Mesodermal cell (in vitro differentiated cells): Measurements from ENCODE around the gene CHID1. TPM values are rescaled to one million over a fixed set of nuclear protein-coding genes. Genes with fewer than 3 reads are reported as not detected.

Experiments used
- H3K27ac ChIP-seq: 2 replicates; pipeline ENCODE4 v1.7.0; 2013; ENCODE audit warnings: mild to moderate bottlenecking, low read depth, low read length, moderate library complexity; ENCODE audit not compliant: severe bottlenecking
- H3K36me3 ChIP-seq: 2 replicates; pipeline ENCODE4 v1.7.1; 2013; ENCODE audit warnings: mild to moderate bottlenecking, low read length, moderate library complexity; ENCODE audit not compliant: control insufficient read depth, insufficient read depth
- H3K4me1 ChIP-seq: one replicate; pipeline ENCODE4 v1.7.1; 2013; ENCODE audit warnings: mild to moderate bottlenecking, low read length; ENCODE audit not compliant: insufficient read depth, control insufficient read depth, poor library complexity, severe bottlenecking
- H3K4me3 ChIP-seq: 2 replicates; pipeline ENCODE4 v1.7.0; 2013; ENCODE audit warnings: low read length, control low read depth, mild to moderate bottlenecking; ENCODE audit not compliant: insufficient read depth, poor library complexity, severe bottlenecking; ENCODE audit errors: extremely low read depth
- H3K9me3 ChIP-seq: 2 replicates; pipeline ENCODE4 v1.7.1; 2013; ENCODE audit warnings: mild to moderate bottlenecking, low read length, moderate library complexity; ENCODE audit not compliant: control insufficient read depth
- WGBS, 2 experiments: methylation state at CpG; one replicate each; pipeline ENCODE4 v1.1.5; 2013; ENCODE audit warnings: missing lambda C conversion rate in 2 of 2; ENCODE audit not compliant: insufficient coverage in 2 of 2; 5-methylcytosine and 5-hydroxymethylcytosine counted together
- polyA plus RNA-seq, 2 experiments: library from polyadenylated mRNA; stranded (reverse); fragments of 50-300 nt; gene quantifications; one replicate each; pipeline ENCODE4 v1.2.3, GENCODE V29; 2013

Gene CHID1
- polyA plus RNA-seq (2013, experiment 1 of 2): 83.5 TPM
- 70.4 TPM for polyA plus RNA-seq (2013, experiment 2 of 2)

DNA sequence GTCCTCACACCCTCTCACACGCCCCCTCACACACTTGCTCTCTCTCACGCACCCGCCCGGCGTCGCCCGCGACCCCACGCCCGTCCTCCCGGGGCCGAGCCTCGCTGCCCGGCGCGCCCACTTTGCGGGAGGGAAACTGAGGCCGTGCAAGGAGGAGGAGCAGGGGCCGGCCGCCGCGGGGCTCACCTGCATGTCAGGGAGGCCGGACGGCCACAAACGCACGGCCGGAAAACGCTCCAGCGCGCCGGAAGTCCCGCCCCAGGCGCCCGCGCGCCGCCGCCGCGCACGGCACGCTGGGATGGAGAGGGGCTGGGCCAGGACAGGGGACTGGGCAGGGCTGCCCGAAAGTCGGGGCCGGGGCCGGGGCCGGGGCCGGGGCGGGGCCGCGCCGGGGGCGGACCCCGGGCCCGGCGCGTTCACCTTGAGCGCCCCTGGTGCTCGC, at the start of gene CHID1:
CHID1 (minus strand) TSS at position 222 of the 442 bp plus-strand sequence. CDS start 5,994 bp downstream, outside the sequence.
- Histone ChIP-seq H3K9me3 (no peaks in the 10 kb centered on the region), H3K4me3 (peak within 1 kb of the TSS; percentile 97), H3K4me1 (peaks cover 8% of the 10 kb centered on the region), H3K36me3 (peaks cover 19% of the 10 kb centered on the region), H3K27ac (peak within 1 kb of the TSS; percentile 72)
- 0% methylated on average over 26 to 30 of the region's 59 CpGs for WGBS, 2 experiments

DNA sequence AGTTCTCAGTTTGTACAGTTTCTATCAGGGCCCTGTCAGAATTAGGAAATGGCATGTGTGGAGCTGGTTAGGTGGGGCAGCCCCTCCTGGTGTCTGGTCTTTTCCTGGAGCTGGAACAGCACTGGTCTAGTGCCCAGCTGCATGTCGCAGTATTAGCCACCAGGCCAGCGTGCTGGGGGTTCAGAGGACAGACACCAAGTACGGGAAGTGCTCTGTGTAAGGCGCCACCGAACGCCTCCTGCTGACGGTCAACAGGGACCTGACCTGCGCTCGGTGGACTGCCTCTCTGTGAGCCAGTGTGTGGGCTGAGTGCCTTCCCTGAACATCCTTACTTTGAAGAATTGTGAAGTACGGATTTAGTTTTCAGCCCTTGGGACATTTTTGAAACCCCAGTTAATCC, 49.0 kb upstream of the CHID1 start:
- WGBS, 2 experiments: 90 to 92% methylated on average over 10 of the region's 10 CpGs
- Histone ChIP-seq H3K27ac (no peak overlapping the region), H3K4me1 (no peaks in the 10 kb centered on the region), H3K36me3 (peaks cover 91% of the 10 kb centered on the region), H3K4me3 (no peak overlapping the region), H3K9me3 (peaks cover 7% of the 10 kb centered on the region)

DNA sequence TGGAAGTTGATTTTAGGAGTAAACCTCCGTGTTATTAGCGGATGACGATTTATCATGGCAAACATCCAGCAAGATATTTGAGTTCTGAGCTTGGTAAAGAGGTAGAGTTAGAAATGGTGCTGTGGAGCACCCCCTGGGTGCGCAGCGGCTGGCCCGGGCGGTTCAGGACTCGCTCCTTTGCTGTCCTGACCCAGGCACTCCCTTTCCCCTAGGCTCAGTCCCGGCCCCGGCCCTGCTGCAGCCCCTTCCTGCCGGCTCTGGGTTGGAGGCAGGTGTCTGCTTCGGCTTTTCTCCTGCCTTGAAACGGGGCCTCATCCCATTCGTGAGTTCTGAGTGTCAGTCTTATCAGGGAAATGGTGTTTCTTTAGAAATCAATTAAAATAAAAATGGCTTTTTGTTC, 48.4 kb upstream of the CHID1 start:
- Histone ChIP-seq H3K36me3 (peaks cover 85% of the 10 kb centered on the region), H3K4me3 (no peak overlapping the region), H3K27ac (no peak overlapping the region), H3K4me1 (no peaks in the 10 kb centered on the region), H3K9me3 (peaks cover 4% of the 10 kb centered on the region)
- WGBS, 2 experiments: 91 to 92% methylated on average over 8 to 11 of the region's 14 CpGs

DNA sequence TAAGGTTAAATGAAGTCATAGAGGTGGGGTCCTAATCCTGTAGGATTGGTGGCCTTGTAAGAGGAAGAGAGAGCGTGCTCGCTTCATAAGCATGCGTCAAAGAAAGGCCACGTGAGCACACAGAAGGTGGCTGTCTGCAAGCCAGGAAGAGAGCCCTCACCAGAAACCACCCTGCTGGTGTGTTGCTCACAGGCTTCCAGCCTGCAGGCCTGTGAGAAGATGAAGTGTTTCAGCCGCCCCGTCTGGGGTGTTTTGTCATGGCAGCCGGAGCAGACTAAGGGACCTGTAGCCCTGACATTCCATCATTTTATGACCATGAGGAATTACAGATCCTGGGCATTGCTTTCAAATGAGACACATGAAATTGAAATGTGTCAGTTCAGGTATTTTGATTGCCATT, 47.5 kb upstream of the CHID1 start:
- H3K27ac ChIP-seq: no peak overlapping the region
- H3K9me3 ChIP-seq: peaks cover 4% of the 10 kb centered on the region
- 95 to 100% methylated on average over 4 to 7 of the region's 7 CpGs for WGBS, 2 experiments
- H3K4me3 ChIP-seq: no peak overlapping the region
- H3K36me3 ChIP-seq: peaks cover 76% of the 10 kb centered on the region
- H3K4me1 ChIP-seq: no peaks in the 10 kb centered on the region

DNA sequence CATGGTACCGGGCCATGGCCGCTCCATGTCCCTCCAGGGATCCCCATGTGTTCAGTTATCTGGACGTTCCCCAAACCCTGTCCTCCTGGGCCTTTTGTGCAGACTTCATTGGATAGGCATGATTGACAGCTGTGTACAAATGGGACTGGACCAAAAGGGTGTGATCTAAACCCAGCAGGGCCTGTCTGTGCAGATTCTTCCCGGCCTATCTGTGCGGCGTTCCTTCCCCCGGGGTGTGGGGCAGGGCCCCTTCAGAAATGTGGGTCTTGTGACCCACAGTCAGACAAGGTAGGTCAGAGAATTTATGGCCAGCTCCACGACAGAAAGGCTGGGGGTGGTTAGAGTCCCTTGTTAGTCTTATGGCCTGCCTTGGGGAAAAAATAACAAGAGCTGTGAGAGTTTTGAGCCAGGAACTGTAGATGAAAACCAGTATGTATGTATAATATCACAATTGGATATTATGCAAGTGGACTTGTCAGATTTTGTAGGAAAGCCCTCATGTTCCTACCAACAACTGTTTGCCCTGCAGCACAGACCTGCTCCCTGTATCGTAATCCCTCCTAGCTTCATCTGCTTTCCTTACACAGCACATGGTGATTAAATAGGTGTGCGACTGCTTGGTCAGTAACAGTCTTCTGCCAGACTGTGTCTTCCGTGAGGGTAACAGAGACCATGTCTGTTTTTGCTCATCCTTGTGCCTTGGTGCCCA, 46.8 kb upstream of the CHID1 start:
- Histone ChIP-seq H3K9me3 (peaks cover 4% of the 10 kb centered on the region), H3K4me1 (peaks cover 2% of the 10 kb centered on the region), H3K4me3 (no peak overlapping the region), H3K27ac (no peak overlapping the region), H3K36me3 (peaks cover 69% of the 10 kb centered on the region)
- 86 to 90% methylated on average over 9 to 11 of the region's 11 CpGs for WGBS, 2 experiments

- 87 to 94% methylated on average over 10 to 12 of the region's 15 CpGs for WGBS, 2 experiments
- no peaks in the 10 kb centered on the region for H3K9me3 ChIP-seq
- peaks cover 57% of the 10 kb centered on the region for H3K36me3 ChIP-seq
- no peak overlapping the region for H3K27ac ChIP-seq
- no peak overlapping the region for H3K4me3 ChIP-seq
- peaks cover 4% of the 10 kb centered on the region for H3K4me1 ChIP-seq
Observed at GRCh38 chr11:955154-956063, 44.8 kb upstream of the CHID1 start.

DNA sequence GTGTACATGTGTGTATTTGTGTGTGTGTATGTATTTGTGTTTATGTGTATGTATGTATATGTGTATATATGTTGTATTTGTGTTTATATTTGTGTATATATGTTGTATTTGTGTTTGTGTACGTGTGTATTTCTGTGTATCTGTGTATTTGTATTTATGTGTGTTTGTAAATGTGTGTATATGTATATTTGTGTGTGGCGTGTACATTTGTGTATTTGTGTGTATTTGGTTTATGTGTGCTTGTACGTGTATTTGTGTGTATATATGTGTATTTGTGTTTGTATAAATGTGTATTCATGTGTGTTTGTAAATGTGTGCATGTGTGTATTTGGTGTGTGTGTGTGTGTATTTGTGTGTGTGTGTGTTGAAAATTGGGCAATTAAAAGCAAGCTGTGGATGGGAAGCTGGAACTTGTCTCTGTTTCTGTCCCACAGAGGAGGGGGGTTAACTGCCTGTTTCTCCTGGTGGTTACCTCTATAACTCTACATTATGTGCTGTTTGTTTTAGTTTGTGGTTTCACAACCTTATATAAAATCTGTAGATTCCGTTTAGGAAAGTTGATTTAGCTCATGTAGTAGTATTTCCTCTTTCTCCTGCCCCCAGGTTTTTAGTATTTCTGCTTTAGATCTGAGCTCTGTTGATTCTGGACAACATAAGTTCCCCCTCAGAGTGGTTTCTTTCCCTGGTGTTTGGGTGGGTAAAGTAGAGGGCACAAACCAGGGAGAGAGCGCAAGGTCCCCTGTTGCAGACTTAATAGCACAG, 44.0 kb upstream of the CHID1 start:
- Histone ChIP-seq H3K4me3 (no peak overlapping the region), H3K9me3 (no peaks in the 10 kb centered on the region), H3K36me3 (peaks cover 57% of the 10 kb centered on the region), H3K4me1 (peaks cover 4% of the 10 kb centered on the region), H3K27ac (no peak overlapping the region)
- WGBS, 2 experiments: 96 to 100% methylated on average over 4 of the region's 5 CpGs

DNA sequence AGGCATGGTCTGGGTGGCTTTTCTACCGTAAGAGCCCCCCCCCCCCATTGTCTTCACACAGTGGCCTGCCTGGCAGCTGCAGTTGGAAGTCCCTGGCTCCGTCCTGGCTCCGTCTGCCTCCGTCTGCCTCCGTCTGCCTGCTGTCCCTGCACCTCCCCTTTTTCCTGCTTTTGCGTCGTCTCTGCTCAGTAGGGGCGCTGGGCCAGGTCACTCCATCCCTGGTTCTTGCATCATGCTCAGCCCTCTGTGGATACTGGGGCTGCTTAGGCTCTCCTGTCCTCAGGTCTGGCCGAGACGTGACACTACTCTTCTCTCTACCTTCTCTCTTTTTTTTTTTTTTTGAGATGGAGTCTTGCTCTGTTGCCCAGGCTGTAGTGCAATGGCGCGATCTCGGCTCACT, 42.9 kb upstream of the CHID1 start:
- peaks cover 57% of the 10 kb centered on the region for H3K36me3 ChIP-seq
- no peak overlapping the region for H3K27ac ChIP-seq
- no peak overlapping the region for H3K4me3 ChIP-seq
- WGBS, 2 experiments: 68 to 80% methylated on average over 7 to 8 of the region's 13 CpGs
- H3K4me1 ChIP-seq: peaks cover 4% of the 10 kb centered on the region
- H3K9me3 ChIP-seq: peaks cover 5% of the 10 kb centered on the region

DNA sequence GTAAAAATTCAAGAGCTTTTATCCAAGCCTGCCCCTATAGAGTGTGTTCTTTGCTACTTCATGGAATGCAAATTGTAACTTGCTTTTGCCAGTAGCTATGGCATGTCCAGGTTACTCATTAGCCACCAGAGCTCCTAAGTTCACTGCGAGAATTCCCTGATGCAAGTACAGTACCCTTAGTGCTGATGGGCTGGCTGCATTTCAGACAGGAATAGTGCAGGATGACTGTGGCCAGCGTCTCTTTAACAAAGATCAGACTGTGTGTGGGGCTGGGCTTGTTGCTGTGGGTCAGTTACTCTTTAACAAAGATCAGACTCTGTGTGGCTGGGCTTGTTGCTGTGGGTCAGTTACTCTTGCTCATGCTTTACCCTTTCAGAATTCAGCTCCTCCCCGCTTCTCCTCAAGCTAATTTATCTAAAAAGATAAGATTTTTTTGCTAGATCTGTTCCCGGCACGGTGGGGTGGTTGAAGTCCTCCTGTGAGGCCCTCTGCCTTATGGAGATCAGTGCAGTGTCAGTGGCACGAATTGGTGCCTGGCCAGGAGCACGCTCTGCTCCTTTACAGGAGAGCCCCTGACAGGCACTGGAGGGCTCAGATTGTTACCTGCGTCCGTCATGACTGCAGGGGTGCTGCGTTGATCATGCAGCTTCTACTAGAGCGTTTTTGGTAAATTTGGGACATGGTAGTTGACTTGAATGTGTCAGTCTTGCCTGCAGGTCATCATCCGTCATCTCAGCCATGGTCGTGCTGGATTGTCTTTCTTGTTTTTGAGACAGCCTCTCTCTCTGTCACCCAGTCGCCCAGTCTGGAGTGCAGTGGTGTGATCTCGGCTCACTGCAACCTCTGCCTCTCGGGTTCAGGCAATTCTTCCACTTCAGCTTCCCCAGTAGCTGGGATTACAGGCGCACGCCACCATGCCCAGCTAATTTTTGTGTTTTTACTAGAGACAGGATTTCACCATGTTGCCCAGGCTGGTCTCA, 42.1 kb upstream of the CHID1 start:
- Histone ChIP-seq H3K9me3 (peaks cover 5% of the 10 kb centered on the region), H3K4me1 (peaks cover 4% of the 10 kb centered on the region), H3K4me3 (no peak overlapping the region), H3K36me3 (peaks cover 57% of the 10 kb centered on the region), H3K27ac (peak overlapping the region; percentile 52)
- WGBS, 2 experiments: 79 to 90% methylated on average over 14 to 17 of the region's 18 CpGs
